Kidney (tissue), 14 donors: ENCODE results near the gene PRUNE2. TPM values are rescaled to one million over a fixed set of nuclear protein-coding genes. Genes with fewer than 3 reads are reported as not detected.

ENCODE experiments used
- DNase-seq, 5 donors: peaks; one replicate each; pipeline ENCODE4 v3.0.0-alpha.2; 2013 to 2020
- FAIRE-seq: peaks from 2 replicates; lab custom pipeline; 2012; peaks lifted over from hg19 to GRCh38; lab: Jason Lieb, UNC
- H3K27ac ChIP-seq, 2 donors: one replicate each; pipeline ENCODE4 v1.7.0; 2013; ENCODE audit warnings: low read depth in 2 of 2, low read length in 2 of 2, inconsistent platforms in 1 of 2
- H3K27me3 ChIP-seq: one replicate; pipeline ENCODE4 v1.7.1; 2013; ENCODE audit warnings: low read length, inconsistent platforms; ENCODE audit not compliant: control insufficient read depth, insufficient read depth
- H3K36me3 ChIP-seq, 3 donors: one replicate each; pipeline versions ENCODE4 v1.7.0 to v1.7.1; 2013; ENCODE audit warnings: low read length in 3 of 3, control low read depth in 1 of 3, inconsistent platforms in 1 of 3; ENCODE audit not compliant: insufficient read depth in 3 of 3, control insufficient read depth in 2 of 3
- H3K4me1 ChIP-seq, 3 donors: one replicate each; pipeline versions ENCODE4 v1.7.0 to v1.7.1; 2013; ENCODE audit warnings: low read length in 3 of 3, inconsistent platforms in 1 of 3, low read depth in 1 of 3; ENCODE audit not compliant: control insufficient read depth in 2 of 3, insufficient read depth in 2 of 3
- H3K4me3 ChIP-seq, 3 donors: one replicate each; pipeline versions ENCODE4 v1.7.0 to v1.8.1; 2013; ENCODE audit warnings: low read length in 3 of 3, control low read depth in 1 of 3, inconsistent platforms in 1 of 3
- H3K9ac ChIP-seq, 3 donors: one replicate each; pipeline versions ENCODE4 v1.7.0 to v1.7.1; 2013; ENCODE audit warnings: low read length in 3 of 3, control low read depth in 1 of 3, inconsistent platforms in 1 of 3
- H3K9me3 ChIP-seq, 3 donors: one replicate each; pipeline versions ENCODE4 v1.7.0 to v1.7.1; 2013; ENCODE audit warnings: low read length in 3 of 3, control low read depth in 1 of 3, inconsistent platforms in 1 of 3; ENCODE audit not compliant: control insufficient read depth in 2 of 3, insufficient read depth in 1 of 3
- CTCF ChIP-seq: IDR thresholded peaks from 3 replicates; pipeline ENCODE4 v1.5.1; 2012; ENCODE audit warnings: mild to moderate bottlenecking, moderate library complexity, borderline replicate concordance; ENCODE audit not compliant: insufficient read depth; ENCODE audit errors: extremely low read depth
- intact Hi-C: fragments of 100-400 bp; cut with DNase I; formaldehyde crosslinking; loops from one replicate; pipeline ENCODE4 v1.11.1; 2022
- polyA plus RNA-seq: library from polyadenylated mRNA; stranded (reverse); fragments of 350-450 nt; fragmentation: Illumina TruSeq; extraction: RNeasy Lipid Tissue Mini Kit (QIAGEN cat#74804); gene quantifications from one replicate; pipeline ENCODE4 v1.2.3, GENCODE V29; 2014; ENCODE audit warnings: low read depth, low replicate concordance; ENCODE audit not compliant: insufficient read depth
- total RNA-seq: library from RNA; stranded (reverse); fragmentation: NEBNext Ultra II Directional; extraction: Animal tissue kit (Norgen Biotek cat#: 25700); gene quantifications from one replicate; pipeline ENCODE4 v1.2.1, GENCODE V29; 2021
- donor health status: control.
- donor health status: control.
- donor health status: control.
- donor health status: control.
- donor health status: control.
- donor health status: DM: yes; HTN: yes; CAD: no.
- donor health status: Normal renal cell carcinoma (clear cell type).

The PRUNE2 gene
- total and polyA plus RNA-seq, 2 donors from 2014 or later: 12.6 to 65.1 TPM

DNA sequence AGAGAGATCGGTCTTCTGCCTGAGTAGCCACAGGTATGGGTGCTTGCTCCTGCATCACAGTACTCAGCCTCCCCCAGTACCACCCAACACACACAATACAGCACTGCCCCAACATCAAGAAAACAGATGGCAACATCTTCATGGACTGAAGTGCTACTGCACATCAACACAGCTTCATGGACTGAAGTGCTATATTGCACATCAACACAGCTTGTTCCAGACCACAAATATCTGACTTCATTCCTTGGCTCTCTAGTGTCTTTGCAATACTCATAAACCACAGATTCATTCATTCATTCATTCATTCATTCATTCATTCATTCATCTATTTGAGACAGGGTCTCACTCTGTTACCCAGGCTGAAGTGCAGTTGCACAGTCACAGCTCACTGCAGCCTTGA is 172.8 kb downstream of the PRUNE2 start:
- no peak for FAIRE-seq
- no peaks in the 10 kb centered on the region for H3K36me3 ChIP-seq
- no peaks in the 10 kb centered on the region for H3K27me3 ChIP-seq

GRCh38 chr9:76732341-76732958 is 173.5 kb downstream of the PRUNE2 start:
- H3K9ac ChIP-seq: no peak overlapping the region
- no peak for DNase-seq
- TF ChIP-seq CTCF: no peak
- H3K4me1 ChIP-seq: no peaks in the 10 kb centered on the region
- FAIRE-seq: no peak
- H3K4me3 ChIP-seq: no peak overlapping the region
- no peaks in the 10 kb centered on the region for H3K27me3 ChIP-seq
- H3K9me3 ChIP-seq: no peaks in the 10 kb centered on the region
- no peaks in the 10 kb centered on the region for H3K36me3 ChIP-seq
- H3K27ac ChIP-seq: no peak overlapping the region
- intact Hi-C loops: no loop called here

More for the DNA sequence above, 172.8 kb downstream of the PRUNE2 start:
- Histone ChIP-seq H3K9me3 (no peaks in the 10 kb centered on the region), H3K4me3 (no peak overlapping the region), H3K4me1 (no peaks in the 10 kb centered on the region), H3K9ac (no peak overlapping the region), H3K27ac (no peak overlapping the region)
- no peak for DNase-seq
- intact Hi-C loops: no loop called here
- TF ChIP-seq CTCF: no peak

DNA sequence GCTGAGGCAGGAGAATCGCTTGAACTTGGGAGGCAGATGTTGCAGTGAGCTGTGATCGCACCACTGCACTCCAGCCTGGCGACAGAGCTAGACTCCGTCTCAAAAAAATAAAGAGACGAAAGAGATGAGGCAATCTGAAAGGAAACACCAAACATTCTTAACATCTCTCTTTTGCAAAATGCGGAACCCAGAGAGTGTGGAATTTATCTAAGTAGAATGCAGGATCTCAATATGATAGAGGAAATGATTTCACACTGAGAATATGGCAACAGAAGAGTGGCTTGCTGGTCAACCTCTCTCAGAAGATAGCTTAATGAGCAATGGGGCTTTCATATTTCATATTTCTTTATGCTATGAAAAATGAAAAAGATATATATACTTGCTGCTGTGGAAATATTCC is 175.1 kb downstream of the PRUNE2 start:
- Histone ChIP-seq H3K4me3 (no peak overlapping the region), H3K27me3 (no peaks in the 10 kb centered on the region), H3K4me1 (no peaks in the 10 kb centered on the region), H3K9me3 (no peaks in the 10 kb centered on the region), H3K9ac (no peak overlapping the region), H3K27ac (no peak overlapping the region), H3K36me3 (no peaks in the 10 kb centered on the region)
- no peak for TF ChIP-seq CTCF
- FAIRE-seq: no peak
- intact Hi-C loops: no loop called here
- DNase-seq: no peak
